WTC11 (cell line): Measurements from ENCODE around the gene FAM209B. TPM values are rescaled to one million over a fixed set of nuclear protein-coding genes. Genes with fewer than 3 reads are reported as not detected.

Source experiments
- ATAC-seq: fragments of 200-7000 bp; cut with Tn5 transposase; 2 replicates; pipeline ENCODE4 v1.10.0; 2021; ENCODE audit warnings: mild to moderate bottlenecking, moderate library complexity
- CTCF ChIA-PET: fragments of 300-600 bp; sonication (Branson Sonifier 250); formaldehyde crosslinking; loops from one replicate; lab custom pipeline; 2021; ENCODE audit warnings: antibody characterized with exemption; lab: Charles Lee
- POLR2A ChIA-PET: fragments of 350-600 bp; sonication (Branson Sonifier 250); formaldehyde crosslinking; loops from one replicate; lab custom pipeline; 2021; ENCODE audit warnings: antibody characterized with exemption; lab: Charles Lee
- DNase-seq: peaks from one replicate; pipeline ENCODE4 v3.0.0; 2021; ENCODE audit warnings: low spot score
- H3K27ac Mint-ChIP-seq: 2 replicates; pipeline ENCODE4 v1.8.0; 2021; ENCODE audit warnings: mixed read lengths
- H3K27me3 Mint-ChIP-seq: 2 replicates; pipeline ENCODE4 v1.8.0; 2021; ENCODE audit warnings: low read depth, mild to moderate bottlenecking, moderate library complexity, mixed read lengths
- H3K36me3 Mint-ChIP-seq: 2 replicates; pipeline ENCODE4 v1.8.0; 2021; ENCODE audit warnings: mixed read lengths
- H3K4me1 Mint-ChIP-seq: 2 replicates; pipeline ENCODE4 v1.8.0; 2022; ENCODE audit warnings: mixed read lengths
- H3K4me3 Mint-ChIP-seq: 2 replicates; pipeline ENCODE4 v1.8.0; 2021; ENCODE audit warnings: mild to moderate bottlenecking, moderate library complexity, mixed read lengths
- H3K9me3 Mint-ChIP-seq: 2 replicates; pipeline ENCODE4 v1.8.0; 2021; ENCODE audit warnings: mixed read lengths
- ATF2 ChIP-seq: sonication (generic); formaldehyde crosslinking; IDR thresholded peaks from 2 replicates; pipeline ENCODE4 v1.8.1; 2022; ENCODE audit warnings: low read depth, missing genetic modification reagents, borderline replicate concordance
- CREM ChIP-seq: sonication (generic); formaldehyde crosslinking; IDR thresholded peaks from 2 replicates; pipeline ENCODE4 v1.8.1; 2022; ENCODE audit warnings: mild to moderate bottlenecking, missing genetic modification reagents, moderate library complexity
- EMX1 ChIP-seq: fragments of 250-450 bp; sonication (Bioruptor Pico); IDR thresholded peaks from 2 replicates; pipeline ENCODE4 v1.8.0; 2021; ENCODE audit warnings: mild to moderate bottlenecking
- ESRRA ChIP-seq: sonication (generic); formaldehyde crosslinking; IDR thresholded peaks from 2 replicates; pipeline ENCODE4 v1.8.1; 2022; ENCODE audit warnings: mild to moderate bottlenecking, missing genetic modification reagents, borderline replicate concordance
- GABPB1 ChIP-seq: sonication (generic); formaldehyde crosslinking; IDR thresholded peaks from 2 replicates; pipeline ENCODE4 v1.8.1; 2023; ENCODE audit warnings: mild to moderate bottlenecking, missing genetic modification reagents
- GRHL2 ChIP-seq: fragments of 250-450 bp; sonication (Bioruptor Pico); IDR thresholded peaks from 2 replicates; pipeline ENCODE4 v1.8.0; 2022; ENCODE audit warnings: mild to moderate bottlenecking, moderate library complexity; ENCODE audit not compliant: insufficient replicate concordance, severe bottlenecking
- GTF2I ChIP-seq: fragments of 250-450 bp; sonication (Bioruptor Pico); conservative IDR thresholded peaks from 2 replicates; pipeline ENCODE4 v1.4.0; 2021; ENCODE audit warnings: mild to moderate bottlenecking
- IRF2 ChIP-seq: sonication (generic); formaldehyde crosslinking; IDR thresholded peaks from 2 replicates; pipeline ENCODE4 v1.8.0; 2022; ENCODE audit warnings: low read depth, missing genetic modification reagents, borderline replicate concordance
- JAZF1 ChIP-seq: fragments of 250-450 bp; sonication (Bioruptor Pico); IDR thresholded peaks from 2 replicates; pipeline ENCODE4 v1.9.0; 2021; ENCODE audit warnings: moderate library complexity, mild to moderate bottlenecking, inconsistent platforms
- MLX ChIP-seq: sonication (generic); formaldehyde crosslinking; IDR thresholded peaks from 2 replicates; pipeline ENCODE4 v1.8.1; 2023; ENCODE audit warnings: mild to moderate bottlenecking, missing genetic modification reagents, moderate library complexity
- NFATC4 ChIP-seq: fragments of 250-450 bp; sonication (Bioruptor Pico); IDR thresholded peaks from 2 replicates; pipeline ENCODE4 v1.9.0; 2021; ENCODE audit warnings: mild to moderate bottlenecking
- NR2C2 ChIP-seq: sonication (generic); formaldehyde crosslinking; IDR thresholded peaks from 2 replicates; pipeline ENCODE4 v1.8.0; 2022; ENCODE audit warnings: mild to moderate bottlenecking, missing genetic modification reagents
- PREB ChIP-seq: sonication (generic); formaldehyde crosslinking; IDR thresholded peaks from 2 replicates; pipeline ENCODE4 v1.8.1; 2022; ENCODE audit warnings: mild to moderate bottlenecking, missing genetic modification reagents, moderate library complexity, borderline replicate concordance
- PRRX2 ChIP-seq: fragments of 250-450 bp; sonication (Bioruptor Pico); IDR thresholded peaks from 2 replicates; pipeline ENCODE4 v1.8.0; 2021; ENCODE audit warnings: mild to moderate bottlenecking
- RORB ChIP-seq: fragments of 250-450 bp; sonication (Bioruptor Pico); IDR thresholded peaks from 2 replicates; pipeline ENCODE4 v1.9.0; 2021; ENCODE audit warnings: mild to moderate bottlenecking
- STAT6 ChIP-seq: sonication (generic); formaldehyde crosslinking; conservative IDR thresholded peaks from 2 replicates; pipeline ENCODE4 v1.8.1; 2023; ENCODE audit warnings: mild to moderate bottlenecking, low read depth, missing genetic modification reagents, moderate library complexity
- TEAD4 ChIP-seq: sonication (generic); formaldehyde crosslinking; IDR thresholded peaks from 2 replicates; pipeline ENCODE4 v1.8.0; 2022; ENCODE audit warnings: mild to moderate bottlenecking, missing genetic modification reagents
- ZBTB43 ChIP-seq: sonication (generic); formaldehyde crosslinking; IDR thresholded peaks from 2 replicates; pipeline ENCODE4 v1.8.1; 2023; ENCODE audit warnings: mild to moderate bottlenecking, missing genetic modification reagents
- ZNF219 ChIP-seq: sonication (generic); formaldehyde crosslinking; IDR thresholded peaks from 2 replicates; pipeline ENCODE4 v1.8.0; 2023; ENCODE audit warnings: missing genetic modification reagents, mild to moderate bottlenecking, borderline replicate concordance
- ZNF263 ChIP-seq: sonication (generic); formaldehyde crosslinking; IDR thresholded peaks from 2 replicates; pipeline ENCODE4 v1.8.1; 2022; ENCODE audit warnings: low read depth, mild to moderate bottlenecking, moderate library complexity, missing genetic modification reagents
- ZNF281 ChIP-seq: sonication (generic); formaldehyde crosslinking; IDR thresholded peaks from 2 replicates; pipeline ENCODE4 v1.8.0; 2023; ENCODE audit warnings: mild to moderate bottlenecking, missing genetic modification reagents
- ZNF317 ChIP-seq: sonication (generic); formaldehyde crosslinking; IDR thresholded peaks from 2 replicates; pipeline ENCODE4 v1.8.1; 2023; ENCODE audit warnings: low read depth, mild to moderate bottlenecking, moderate library complexity, missing genetic modification reagents, borderline replicate concordance
- total RNA-seq: library from RNA; stranded (reverse); gene quantifications from 3 replicates; pipeline ENCODE4 v1.2.3, GENCODE V29; 2021

The FAM209B gene
- total RNA-seq, 1 experiment from 2014 or later: 0.68 TPM

GRCh38 chr20:56483970-56484369, 49.1 kb upstream of the FAM209B start (continued):
- no peak for TF ChIP-seq MLX

GRCh38 chr20:56487216-56487615, 45.8 kb upstream of the FAM209B start:
- Mint-ChIP-seq H3K9me3 (no peaks in the 10 kb centered on the region), H3K4me3 (no peak overlapping the region), H3K36me3 (peaks cover 29% of the 10 kb centered on the region), H3K27me3 (no peaks in the 10 kb centered on the region), H3K4me1 (no peaks in the 10 kb centered on the region), H3K27ac (no peak overlapping the region)
- TF ChIP-seq TEAD4 (no peak), STAT6 (CRISPR knock-in tag) (no peak), GTF2I (CRISPR knock-in tag) (no peak), ZNF263 (CRISPR knock-in tag) (no peak), GRHL2 (CRISPR knock-in tag) (no peak), ZNF281 (CRISPR knock-in tag) (no peak), NR2C2 (CRISPR knock-in tag) (no peak), NFATC4 (no peak)
- DNase-seq: no peak
- ATAC-seq: no peak
- POLR2A ChIA-PET: no interaction called here
- CTCF ChIA-PET: no interaction called here

- CTCF ChIA-PET: no interaction called here
- Mint-ChIP-seq H3K9me3 (no peaks in the 10 kb centered on the region), H3K27ac (no peak overlapping the region)
- no peak for TF ChIP-seq ZNF263 (CRISPR knock-in tag)
- TF ChIP-seq PRRX2 (CRISPR knock-in tag): no peak
- no peak for TF ChIP-seq STAT6 (CRISPR knock-in tag)
- TF ChIP-seq IRF2: no peak
- TF ChIP-seq ESRRA: no peak
- no peak for TF ChIP-seq EMX1 (CRISPR knock-in tag)
- TF ChIP-seq ZNF317: no peak
- TF ChIP-seq JAZF1 (CRISPR knock-in tag): no peak
- TF ChIP-seq ZNF219 (CRISPR knock-in tag): no peak
- TF ChIP-seq PREB (CRISPR knock-in tag): no peak
- TF ChIP-seq RORB (CRISPR knock-in tag): no peak
- no peak for TF ChIP-seq GABPB1 (CRISPR knock-in tag)
- no peak for TF ChIP-seq CREM (CRISPR knock-in tag)
- no peak for TF ChIP-seq ZBTB43 (CRISPR knock-in tag)
- TF ChIP-seq ATF2 (CRISPR knock-in tag): no peak
Observed at GRCh38 chr20:56488566-56488965, 44.5 kb upstream of the FAM209B start.

More at GRCh38 chr20:56488566-56488965, 44.5 kb upstream of the FAM209B start:
- POLR2A ChIA-PET: no interaction called here
- H3K4me1 Mint-ChIP-seq: no peaks in the 10 kb centered on the region
- no peak for ATAC-seq
- no peak overlapping the region for H3K4me3 Mint-ChIP-seq
- no peaks in the 10 kb centered on the region for H3K27me3 Mint-ChIP-seq
- H3K36me3 Mint-ChIP-seq: peaks cover 22% of the 10 kb centered on the region
- no peak for DNase-seq
